DLD1 (cell line): ENCODE results near the gene ITGB4.
"Not testable (repeated sequence)": the region's sequence is repeated elsewhere in the genome, so short reads cannot be mapped to it uniquely, and the experiment has no call there.

Experiments
- in situ Hi-C: cut with HindIII; loops from 2 replicates; pipeline ENCODE4 v1.10.0; 2017; ENCODE audit warnings: low sequenced_read_pairs

Gene ITGB4

GRCh38 chr17:75764711-75765421 lies 43.6 kb downstream of the ITGB4 start, which contains the start of gene GALK1:
Gene GALK1 (minus strand): TSS chr17:75765192. CDS start chr17:75765136, 56 bp downstream.
- in situ Hi-C loops: no loop called here

- in situ Hi-C loops: no loop called here
These were observed 44.7 kb downstream of the ITGB4 start for GRCh38 chr17:75765981-75766380.

- in situ Hi-C loops: no loop called here
These were observed 46.6 kb downstream of the ITGB4 start for GRCh38 chr17:75767881-75768280.

GRCh38 chr17:75769536-75769935 lies 48.3 kb downstream of the ITGB4 start:
- in situ Hi-C loops: no loop called here

- in situ Hi-C loops: no loop called here
These were observed 50.3 kb downstream of the ITGB4 start for GRCh38 chr17:75771334-75772281.

GRCh38 chr17:75773121-75773807 lies 52.0 kb downstream of the ITGB4 start:
- in situ Hi-C loops: no loop called here

GRCh38 chr17:75773808-75774470 lies 52.7 kb downstream of the ITGB4 start:
- in situ Hi-C loops: no loop called here

GRCh38 chr17:75774471-75774990 lies 53.3 kb downstream of the ITGB4 start:
- in situ Hi-C loops: no loop called here

- in situ Hi-C loops: no loop called here
These were observed 53.9 kb downstream of the ITGB4 start for GRCh38 chr17:75774991-75775668.

GRCh38 chr17:75776386-75777295 lies 55.4 kb downstream of the ITGB4 start:
- in situ Hi-C loops: no loop called here

GRCh38 chr17:75777296-75777922 lies 56.1 kb downstream of the ITGB4 start:
- in situ Hi-C loops: no loop called here

GRCh38 chr17:75778066-75778860 lies 57.0 kb downstream of the ITGB4 start:
- in situ Hi-C loops: not testable (repeated sequence)

GRCh38 chr17:75778861-75779249 lies 57.6 kb downstream of the ITGB4 start:
- in situ Hi-C loops: no loop called here

- in situ Hi-C loops: no loop called here
These were observed 58.2 kb downstream of the ITGB4 start for GRCh38 chr17:75779250-75779986.

GRCh38 chr17:75779987-75780889 lies 59.0 kb downstream of the ITGB4 start:
- in situ Hi-C loops: no loop called here
